ENCODE data around the gene SMCHD1. TPM values are rescaled to one million over a fixed set of nuclear protein-coding genes. Genes with fewer than 3 reads are reported as not detected.

SMCHD1 gene
- total and polyA plus RNA-seq, 10 of the 15 experiments (the other 5 are each of a cell fraction or from before 2014, with no cell fraction given), result 6.0 to 110 (median 48.0) TPM

- in situ Hi-C loops (cut with MboI), result no loop called here
- CTCF ChIA-PET, result no interaction called here
- Histone ChIP-seq H3K4me1 (ENCODE audit: control insufficient read depth, insufficient read depth, low read length) (no peaks in the 10 kb centered on the region), H3K27me3 (replicated peaks in 1 of 2; ENCODE audit: control insufficient read depth in 2 of 2, insufficient read depth in 2 of 2, low read length in 1 of 2) (no peaks in the 10 kb centered on the region), H3K9ac (ENCODE audit: control insufficient read depth, insufficient read depth, low read length) (no peak overlapping the region), H3K9me3 (replicated peaks; ENCODE audit: control insufficient read depth, insufficient read depth, low read length) (no peaks in the 10 kb centered on the region), H3K36me3 (ENCODE audit: control insufficient read depth in 2 of 2, insufficient read depth in 2 of 2, low read length in 1 of 2) (peaks cover 0 to 4% of the 10 kb centered on the region in 2 experiments; a peak in 1 of 4 replicates), H3K79me2 (ENCODE audit: control insufficient read depth, insufficient read depth, low read length) (no peaks in the 10 kb centered on the region), H3K4me2 (ENCODE audit: control insufficient read depth, insufficient read depth) (no peak overlapping the region), H4K20me1 (ENCODE audit: control insufficient read depth, insufficient read depth) (no peaks in the 10 kb centered on the region), H3K27ac (ENCODE audit: control insufficient read depth, insufficient read depth) (no peak overlapping the region), H2AFZ (ENCODE audit: control insufficient read depth, low read depth, low read length) (no peak overlapping the region), H3K4me3 (no peak overlapping the region)
- RAD21 ChIA-PET (ENCODE audit: unreplicated experiment), result no interaction called here
- POLR2A ChIA-PET, result no interaction called here
- DNase-seq (ENCODE audit: low read depth, low spot score), result no peak
- no peak for FAIRE-seq
- BruUV-seq (replicated peaks), result no TSS peak
- intact Hi-C loops (cut with micrococcal nuclease; ENCODE audit: unreplicated experiment), result no loop called here
- SMC1A ChIA-PET (ENCODE audit: uncharacterized antibody, unreplicated experiment), result interaction anchor here (1.0 kb wide), 1 partner anchor 8 kb away, joined by 3 read pairs; no protein-coding TSS in a partner anchor
- no peak for ATAC-seq
- TF ChIP-seq EP300 (IDR thresholded peaks at IDR 0.05; ENCODE audit: borderline replicate concordance in 1 of 2, control insufficient read depth in 1 of 2, low read depth in 2 of 2, low read length in 2 of 2), result no peak
- TF ChIP-seq ZBTB4 (CRISPR knock-in tag; IDR thresholded peaks at IDR 0.05), result no peak
- TF ChIP-seq WRNIP1 (IDR thresholded peaks at IDR 0.05; ENCODE audit: borderline replicate concordance, low read depth, low read length), result no peak
- TF ChIP-seq JUNB (IDR thresholded peaks at IDR 0.05), result no peak
- TF ChIP-seq ZNF384 (IDR thresholded peaks at IDR 0.05; ENCODE audit: borderline replicate concordance, low read depth, low read length), result no peak
- TF ChIP-seq RBBP5 (conservative IDR thresholded peaks at IDR 0.05), result no peak
- TF ChIP-seq TCF12 (IDR thresholded peaks at IDR 0.05; ENCODE audit: low read depth, low read length), result no peak
- TF ChIP-seq CEBPB (IDR thresholded peaks at IDR 0.05; ENCODE audit: borderline replicate concordance in 1 of 2, low read depth in 2 of 2, low read length in 2 of 2), result no peak
- no peak for TF ChIP-seq E2F8 (IDR thresholded peaks at IDR 0.05; ENCODE audit: low read depth, partially characterized antibody)
Measured at GRCh38 chr18:2746274-2746673, 90.7 kb downstream of the SMCHD1 start.
